NCI-H82 treated with DMSO at 0.1 percent for 48 hours (cell line): ENCODE results near the gene ITPR2.
A peak's percentile ranks its signal among the peaks of the same experiment; 100 is the strongest.
"Not testable (repeated sequence)": the region's sequence is repeated elsewhere in the genome, so short reads cannot be mapped to it uniquely, and the experiment has no call there.

Source experiments
- DNase-seq: peaks from one replicate; lab custom pipeline; 2025; ENCODE audit not compliant: unreplicated experiment; lab: John Stamatoyannopoulos, UW

ITPR2 gene

DNA sequence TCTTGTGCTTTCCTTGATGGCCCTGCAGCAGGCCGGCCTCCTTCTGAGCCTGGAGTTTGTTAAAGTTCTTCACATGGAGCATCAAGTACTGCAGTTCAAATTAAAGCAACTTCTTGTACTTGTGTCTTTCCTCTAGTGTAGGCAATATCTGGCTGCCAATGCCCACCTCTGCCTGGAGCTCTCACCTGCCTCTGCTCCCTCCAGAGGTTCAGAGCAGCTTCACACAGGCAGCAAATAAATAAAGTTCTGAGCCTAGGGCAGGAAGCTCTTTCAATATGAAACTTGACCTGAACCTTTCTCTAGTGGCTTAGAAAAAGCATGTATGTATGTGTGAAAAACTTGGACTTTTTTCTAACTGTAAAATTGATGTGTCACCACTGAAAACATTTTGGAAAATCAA is 65.9 kb downstream of the ITPR2 start:
- DNase-seq = no peak

GRCh38 chr12:26762186-26762585 is 70.8 kb downstream of the ITPR2 start:
- no peak for DNase-seq

DNA sequence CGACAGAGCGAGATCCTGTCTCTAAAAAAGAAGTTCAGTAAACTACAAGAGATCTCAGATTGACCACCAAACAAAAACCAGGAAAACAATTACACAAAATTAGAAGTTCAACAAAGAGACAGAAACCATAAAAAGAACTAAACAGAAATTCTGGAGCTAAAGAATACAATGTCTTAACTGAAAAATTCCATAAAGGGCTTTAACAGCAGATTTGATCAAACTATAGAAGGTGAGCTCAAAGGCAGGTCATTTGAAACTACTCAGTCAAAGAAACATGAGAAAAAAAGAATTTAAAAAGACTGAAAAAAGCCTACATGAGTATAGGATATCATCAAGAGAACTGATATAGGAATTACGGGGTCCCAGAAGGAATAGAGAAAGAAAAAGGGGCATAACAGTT is 71.2 kb downstream of the ITPR2 start:
- no peak for DNase-seq

GRCh38 chr12:26760657-26761293 is 72.2 kb downstream of the ITPR2 start:
- no peak for DNase-seq

- DNase-seq = not testable (repeated sequence)
Observed at GRCh38 chr12:26755362-26755761, 77.6 kb downstream of the ITPR2 start.

GRCh38 chr12:26754148-26754547 is 78.8 kb downstream of the ITPR2 start:
- DNase-seq = no peak

DNA sequence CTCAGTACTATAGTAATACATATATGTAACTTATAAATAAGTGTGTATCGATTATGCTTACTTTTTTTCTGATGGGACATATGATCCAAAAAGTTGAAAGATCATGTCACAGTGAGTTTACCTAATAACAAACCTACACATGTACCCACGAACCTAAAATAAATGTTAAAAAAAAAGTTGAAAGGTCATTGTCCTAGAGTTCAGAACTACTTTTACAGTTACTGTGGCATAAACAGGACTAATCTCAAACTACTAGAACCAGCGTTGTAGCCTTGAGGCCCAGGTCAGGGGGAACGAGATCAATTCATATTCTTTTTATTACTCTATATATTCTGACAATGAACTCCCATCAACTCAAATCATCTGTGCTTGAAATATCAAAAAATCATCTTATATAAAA is 81.8 kb downstream of the ITPR2 start:
- DNase-seq = no peak

GRCh38 chr12:26750531-26751175 is 82.3 kb downstream of the ITPR2 start:
- DNase-seq = no peak

DNA sequence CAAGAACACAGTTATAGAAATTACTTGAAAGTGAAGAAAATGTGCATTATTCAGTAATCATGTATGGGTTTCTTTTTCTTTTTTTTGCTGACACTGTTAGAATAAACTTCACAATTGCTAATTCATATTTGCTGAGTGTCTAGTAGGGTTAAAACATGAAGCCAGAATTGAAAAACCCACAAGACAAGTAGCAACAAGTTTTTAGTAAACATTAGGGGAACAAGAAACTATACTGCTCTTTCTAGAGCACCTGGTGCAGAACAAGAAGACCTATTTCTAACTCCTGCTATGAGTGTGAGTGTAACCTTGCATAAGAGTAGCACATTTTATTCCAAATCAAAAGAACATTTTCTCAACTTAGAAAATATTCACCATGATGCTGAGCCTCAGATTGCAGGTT is 83.2 kb downstream of the ITPR2 start:
- no peak for DNase-seq

DNA sequence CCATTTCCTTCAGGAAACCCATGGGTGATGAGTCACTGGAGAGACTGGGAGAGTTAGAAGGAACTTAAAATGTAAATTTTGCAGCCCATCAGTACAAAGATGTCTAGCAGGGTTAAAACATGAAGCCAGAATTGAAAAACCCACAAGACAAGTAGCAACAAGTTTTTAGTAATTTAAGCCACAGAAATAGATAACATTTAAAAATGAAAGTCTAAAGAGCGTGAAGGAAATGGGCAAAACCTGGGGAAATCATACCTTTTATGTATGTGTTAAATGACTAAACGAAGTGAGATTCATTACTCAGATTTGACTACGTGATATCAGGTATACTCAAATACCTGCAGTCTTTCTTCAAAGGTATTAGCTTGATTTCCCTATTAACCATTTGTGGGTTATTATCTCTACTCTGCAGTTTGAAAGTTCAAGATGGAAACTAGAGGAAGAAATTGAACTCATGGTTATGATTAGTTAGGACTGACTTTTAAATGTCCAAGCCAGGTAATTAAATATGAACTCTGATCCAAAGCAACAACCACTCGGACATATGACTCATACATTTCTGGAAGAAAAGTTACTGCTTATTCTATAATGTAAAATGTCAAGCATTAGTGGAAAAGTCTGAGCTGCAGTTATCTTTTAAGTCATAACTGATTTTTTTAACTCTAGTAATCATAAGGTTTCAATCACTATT is 84.1 kb downstream of the ITPR2 start:
- DNase-seq = no peak

- no peak for DNase-seq
Observed at GRCh38 chr12:26748412-26748740, 84.6 kb downstream of the ITPR2 start.

DNA sequence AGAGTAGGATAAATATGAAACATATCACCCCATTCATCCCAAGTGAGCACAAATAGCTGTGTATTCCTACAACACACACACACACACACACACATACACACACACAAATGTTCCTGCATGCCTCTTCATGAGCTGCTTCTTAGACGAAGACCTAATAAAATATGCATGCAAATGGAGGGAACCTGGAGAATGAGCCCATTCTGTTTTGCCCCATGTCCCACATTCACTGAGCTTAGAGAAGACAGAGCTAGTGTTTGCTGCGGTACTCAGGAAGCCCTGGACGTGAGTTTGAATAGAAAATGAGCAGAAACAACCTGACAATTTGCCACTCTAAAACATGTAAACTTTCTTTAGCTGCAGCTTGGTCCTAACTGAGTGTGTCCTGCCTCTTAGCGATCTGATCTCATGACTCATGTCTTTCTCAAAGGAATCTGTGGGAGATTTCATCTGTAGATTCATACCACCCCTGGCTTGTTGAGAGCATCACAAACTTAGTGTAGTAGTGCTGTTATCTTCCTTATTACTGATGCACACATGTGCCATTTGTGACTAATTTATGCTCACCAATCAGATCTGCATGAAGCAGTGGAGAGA is 86.8 kb downstream of the ITPR2 start:
- no peak for DNase-seq

- peak; percentile 9 for DNase-seq
Observed at GRCh38 chr12:26744697-26745440, 88.1 kb downstream of the ITPR2 start.

- DNase-seq = no peak
Observed at GRCh38 chr12:26744042-26744626, 88.9 kb downstream of the ITPR2 start.

DNA sequence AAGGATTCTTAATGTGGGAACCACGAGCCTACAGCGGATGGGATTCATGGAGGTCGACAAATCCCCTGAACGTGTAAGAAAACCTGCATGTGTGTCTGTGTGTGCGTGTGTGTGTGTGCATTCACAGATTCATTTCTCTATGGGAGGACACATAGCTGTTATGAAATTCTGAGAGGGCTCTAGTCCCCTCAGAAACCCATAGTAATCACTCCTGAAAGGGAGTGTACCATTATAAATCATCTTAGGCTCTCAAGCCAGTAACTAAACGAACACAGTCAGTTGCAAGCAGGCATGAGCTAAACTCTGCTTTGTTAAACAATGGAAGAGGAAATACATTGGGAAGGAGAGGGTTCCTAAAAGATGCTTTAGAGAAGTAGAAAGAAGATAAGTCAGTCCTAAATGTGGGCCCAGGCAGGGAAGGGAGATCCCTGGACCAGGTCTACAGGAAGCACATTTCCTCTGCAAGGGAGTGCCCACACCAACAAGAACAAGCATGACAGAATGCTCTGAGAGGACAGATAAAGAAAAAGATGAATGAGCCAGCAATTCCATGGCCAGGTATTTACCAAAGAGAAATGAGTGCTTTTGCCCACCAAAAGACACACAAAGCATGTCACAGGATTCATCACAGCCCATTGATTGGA is 91.3 kb downstream of the ITPR2 start:
- DNase-seq = no peak

- peak; percentile 63 for DNase-seq
Observed at GRCh38 chr12:26740991-26741390, 92.0 kb downstream of the ITPR2 start.

GRCh38 chr12:26740348-26740747 is 92.6 kb downstream of the ITPR2 start:
- DNase-seq = no peak

DNA sequence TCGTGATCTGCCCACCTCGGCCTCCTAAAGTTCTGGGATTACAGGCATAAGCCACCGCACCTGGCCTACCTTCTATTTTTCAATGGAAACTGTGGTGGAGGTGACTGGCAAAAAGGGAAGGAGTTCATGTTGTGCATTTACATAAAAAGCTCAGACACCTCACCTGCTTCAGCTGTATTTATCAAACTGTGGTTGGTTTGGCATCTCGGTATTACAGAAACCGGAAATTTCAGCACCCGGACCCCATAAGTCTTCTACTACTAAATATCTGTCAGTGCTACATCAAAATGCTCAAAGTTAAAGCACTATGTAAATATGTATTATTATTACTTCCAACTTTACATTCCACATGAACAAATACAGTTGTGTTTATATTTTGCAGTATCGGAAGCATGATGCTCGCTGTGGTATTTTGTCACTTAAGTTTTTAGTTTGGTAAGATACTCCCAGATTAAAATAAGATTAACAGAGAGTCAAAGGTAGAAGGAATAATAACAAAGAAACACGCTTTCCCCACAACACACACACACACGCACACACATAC is 95.4 kb downstream of the ITPR2 start:
- no peak for DNase-seq

- DNase-seq = no peak
Observed at GRCh38 chr12:26736563-26737486, 96.2 kb downstream of the ITPR2 start.
